DMS153 treated with DMSO at 0.1 percent for 48 hours (cell line): ENCODE measurements around the gene IMPG2.

ENCODE experiments used
- DNase-seq: peaks from one replicate; lab custom pipeline; 2025; ENCODE audit not compliant: unreplicated experiment; lab: John Stamatoyannopoulos, UW

IMPG2 gene

DNA sequence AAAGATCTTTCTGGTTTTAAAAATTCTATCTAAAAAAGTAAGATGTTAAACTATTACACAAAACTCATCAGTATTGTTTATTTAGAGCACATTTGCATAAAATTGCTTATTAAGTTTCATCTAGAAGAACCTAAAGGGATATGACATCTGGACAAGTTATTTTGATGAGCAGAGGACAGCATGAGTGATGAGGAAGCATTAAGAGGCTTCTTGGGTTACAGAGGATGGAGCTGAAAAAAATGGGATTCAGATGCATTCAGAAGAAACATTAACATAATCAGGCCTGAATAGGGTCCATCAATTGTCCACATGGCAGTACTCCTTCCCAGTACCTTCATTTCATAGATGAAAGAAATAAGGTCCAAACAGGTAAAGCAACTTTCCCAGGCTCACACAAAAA is 41.6 kb downstream of the IMPG2 start:
- DNase-seq = no peak

DNA sequence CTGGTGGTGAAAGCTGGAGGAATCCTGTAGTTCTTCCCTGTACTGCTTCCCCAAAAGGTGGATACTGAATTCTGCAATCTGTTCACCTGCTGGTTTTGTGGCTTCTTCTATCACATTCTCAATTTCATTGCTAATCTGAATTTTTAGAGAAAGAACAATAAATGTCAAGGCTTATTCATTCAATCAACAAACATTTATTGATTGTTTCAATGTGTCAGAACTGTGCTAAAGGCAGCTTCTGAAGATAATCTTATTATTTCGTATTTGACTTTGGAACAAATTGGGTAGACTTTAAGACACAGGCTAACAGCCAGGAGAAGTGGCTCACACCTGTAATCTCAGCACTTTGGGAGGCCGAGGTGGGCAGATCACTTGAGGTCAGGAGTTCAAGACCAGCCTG is 46.8 kb downstream of the IMPG2 start:
- DNase-seq = no peak

DNA sequence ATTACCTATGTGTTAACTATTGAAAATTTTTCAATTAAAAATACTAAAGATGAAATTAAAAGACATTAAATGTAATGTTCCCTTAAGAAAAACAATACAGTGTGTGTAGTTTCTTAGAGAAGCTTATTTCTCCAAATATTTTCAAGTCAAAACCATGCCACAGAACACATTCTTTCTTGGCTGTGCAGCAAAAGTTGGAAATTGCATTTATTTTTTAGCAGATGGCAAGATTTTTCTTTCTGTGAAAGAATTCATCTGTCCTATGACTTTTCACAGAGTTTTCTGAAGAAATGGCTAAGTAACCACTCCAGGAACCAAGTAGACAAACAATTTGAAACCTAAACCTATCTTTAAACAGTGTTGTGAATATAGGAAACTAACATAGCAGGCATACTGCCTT is 47.2 kb downstream of the IMPG2 start:
- no peak for DNase-seq

DNA sequence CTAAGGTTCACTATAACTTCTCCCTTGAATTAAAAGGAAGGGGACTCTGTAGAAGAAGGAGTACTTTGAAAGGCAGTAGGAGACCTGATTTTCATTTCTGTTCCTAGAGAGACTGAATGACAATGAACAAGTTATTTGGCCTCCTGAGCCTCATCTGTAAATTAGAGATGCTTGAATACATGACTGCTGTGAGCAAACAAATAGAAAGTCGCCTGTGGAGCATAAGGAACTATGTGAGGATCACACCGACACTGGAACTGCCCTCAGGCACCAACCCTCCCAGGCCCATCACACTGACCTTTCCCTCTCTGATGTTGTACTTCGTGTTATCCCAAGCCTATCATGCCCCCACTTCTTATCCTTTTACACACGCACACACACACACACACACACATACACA is 48.6 kb downstream of the IMPG2 start:
- no peak for DNase-seq

DNA sequence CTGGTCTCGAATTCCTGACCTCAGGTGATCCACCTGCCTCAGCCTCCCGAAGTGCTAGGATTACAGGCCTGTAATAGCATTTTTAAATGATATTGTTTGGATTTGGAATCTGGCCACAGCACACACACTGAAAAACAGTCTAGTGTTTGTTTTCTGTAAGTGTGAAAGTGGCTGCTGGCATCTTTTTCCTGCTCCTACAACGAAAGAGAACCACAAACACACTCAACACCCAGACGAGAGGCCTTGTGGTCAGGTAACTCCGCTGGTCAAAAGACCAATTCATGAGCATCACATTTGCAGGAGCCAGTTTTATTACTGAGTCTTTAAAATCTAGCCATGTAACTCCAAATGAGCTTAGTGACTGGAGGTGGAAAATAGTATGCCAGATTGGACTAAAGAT is 50.2 kb downstream of the IMPG2 start:
- peak; percentile 14 for DNase-seq

DNA sequence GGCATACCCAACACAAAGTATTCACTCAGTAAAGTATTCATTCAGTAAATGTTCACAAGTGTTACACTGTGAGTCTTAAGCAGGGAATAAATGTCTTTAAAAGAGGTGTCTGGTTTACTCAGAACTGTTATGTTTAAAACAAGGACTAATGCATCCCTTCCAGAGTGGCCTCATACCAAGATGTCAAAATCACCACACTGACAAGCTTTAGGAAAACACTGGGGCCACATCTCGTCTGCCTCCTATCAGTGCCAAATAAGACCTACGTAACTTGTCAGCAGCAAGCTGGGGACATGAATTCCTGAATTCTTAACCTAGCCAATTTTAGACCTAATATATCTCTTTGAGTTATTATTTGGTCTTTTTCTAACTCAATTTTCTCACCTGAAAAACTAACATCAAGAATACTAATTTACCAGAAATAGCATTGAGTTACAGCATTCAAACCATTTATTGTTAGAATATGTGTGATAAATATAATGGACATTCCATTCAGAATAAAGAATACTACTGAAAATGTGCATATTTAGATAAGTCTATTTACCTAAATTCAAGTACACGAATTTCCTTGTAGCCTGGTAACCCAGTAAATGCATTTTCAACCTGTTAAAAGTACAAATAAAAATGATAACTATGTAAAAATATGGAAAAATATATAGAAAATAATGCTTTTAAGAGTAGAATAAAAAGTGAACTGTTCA is 51.3 kb downstream of the IMPG2 start:
- DNase-seq = no peak

DNA sequence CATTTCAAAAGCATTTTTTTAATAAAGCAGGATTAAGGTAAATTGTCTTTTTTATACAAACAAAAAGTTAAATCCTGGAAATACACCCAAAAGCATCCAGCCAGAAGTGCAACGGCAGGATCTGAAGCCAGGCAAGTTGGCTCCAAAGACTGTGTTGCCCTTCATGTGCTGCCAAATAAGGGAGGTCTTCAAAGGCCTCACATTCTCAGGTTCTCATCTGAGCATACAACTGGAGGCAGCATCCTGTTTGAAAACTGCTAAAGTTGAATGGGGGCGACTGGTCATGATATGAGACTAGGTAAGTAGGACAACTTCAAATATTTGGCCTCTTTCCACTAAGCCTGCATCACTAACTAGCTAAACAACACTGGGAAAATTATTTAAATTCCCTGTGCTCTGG is 52.2 kb downstream of the IMPG2 start:
- DNase-seq = no peak

DNA sequence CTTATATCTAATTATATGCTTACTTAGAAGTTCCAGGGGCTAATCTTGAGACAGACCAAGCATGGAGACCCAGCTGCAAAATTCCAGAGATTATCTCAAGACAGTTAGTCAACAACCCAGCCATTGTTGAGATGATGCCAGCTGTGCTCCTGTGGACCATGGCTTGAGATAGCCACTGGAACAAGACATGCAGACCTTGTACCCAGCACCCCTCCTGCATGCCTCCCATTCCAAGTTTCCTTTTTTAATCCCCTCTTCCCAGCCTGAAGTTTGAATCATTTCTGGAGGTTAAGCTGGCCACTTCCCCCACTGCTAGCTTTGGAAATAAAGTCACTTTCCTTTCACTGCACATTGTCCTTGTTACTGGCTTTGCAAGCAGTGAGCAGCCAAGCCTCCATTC is 53.8 kb downstream of the IMPG2 start:
- DNase-seq = no peak

DNA sequence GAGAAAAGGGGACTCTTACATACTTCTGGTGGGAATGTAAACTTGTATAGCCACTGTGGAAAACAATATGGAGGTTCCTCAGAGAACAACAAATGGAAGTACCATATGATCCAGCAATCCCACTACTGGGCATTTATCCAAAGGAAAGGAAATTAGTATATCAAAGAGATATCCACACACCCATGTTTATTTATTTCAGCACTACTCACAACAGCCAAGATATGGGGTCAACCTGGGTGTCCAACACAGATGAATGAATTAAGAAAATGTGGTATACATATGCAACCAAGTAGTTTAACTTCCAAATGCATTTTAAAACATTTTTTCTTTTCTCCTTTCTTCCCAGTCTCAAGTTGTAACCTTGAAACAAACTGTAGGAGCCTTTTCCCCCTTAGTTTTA is 54.3 kb downstream of the IMPG2 start:
- DNase-seq = no peak

DNA sequence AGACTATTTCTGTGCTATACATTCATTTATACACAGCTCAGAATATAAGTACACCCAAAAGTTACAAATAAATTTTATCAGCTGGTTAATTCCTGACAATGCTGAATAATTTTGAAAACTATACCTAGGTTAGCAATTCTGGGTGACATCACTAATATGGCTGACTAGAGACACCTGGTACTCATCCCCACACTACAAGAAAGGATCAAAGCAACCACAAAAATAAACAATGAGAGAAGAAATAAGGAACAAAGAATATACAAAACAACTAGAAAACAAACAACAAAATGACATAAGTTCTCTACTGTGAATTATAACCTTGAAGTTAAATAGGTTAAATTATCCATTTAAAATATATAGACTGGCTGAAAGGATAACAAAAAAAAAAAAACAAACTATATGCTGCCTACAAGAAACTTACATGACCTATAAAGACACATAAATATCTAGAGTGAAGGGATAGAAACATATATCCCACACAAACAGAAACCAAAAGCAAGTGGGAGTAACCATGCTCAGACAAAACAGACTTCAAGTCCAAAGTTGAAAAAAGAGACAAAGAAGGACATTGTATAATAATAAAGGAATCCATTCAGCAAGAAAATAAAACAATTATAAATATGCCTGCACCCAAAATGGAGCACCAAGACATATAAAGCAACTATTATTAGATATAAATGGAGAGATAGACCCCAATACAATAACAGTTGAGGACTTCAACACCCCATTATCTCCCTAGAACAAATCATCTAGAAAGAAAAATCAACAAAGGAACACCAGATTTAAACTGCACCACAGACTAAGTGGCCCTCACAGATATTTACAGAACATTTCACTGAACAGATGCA is 57.8 kb downstream of the IMPG2 start:
- no peak for DNase-seq

DNA sequence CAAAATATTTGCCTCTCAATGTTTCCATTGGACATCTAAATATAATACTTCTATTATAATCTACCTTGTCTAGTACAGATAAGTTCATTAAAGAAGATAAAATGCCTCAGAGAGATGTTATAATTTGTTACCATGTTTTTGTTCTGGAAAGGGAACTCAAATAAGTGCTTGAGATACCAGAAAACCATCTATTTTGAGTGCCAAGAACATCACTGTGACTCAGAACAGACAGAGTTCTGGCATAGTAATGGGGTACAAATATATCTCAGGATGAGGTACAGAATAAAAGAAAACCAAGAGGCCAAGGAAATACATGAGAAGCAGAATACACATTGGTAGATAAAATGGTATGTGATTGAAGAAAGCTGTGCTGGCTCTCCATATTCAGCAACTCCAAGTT is 58.9 kb downstream of the IMPG2 start:
- no peak for DNase-seq

DNA sequence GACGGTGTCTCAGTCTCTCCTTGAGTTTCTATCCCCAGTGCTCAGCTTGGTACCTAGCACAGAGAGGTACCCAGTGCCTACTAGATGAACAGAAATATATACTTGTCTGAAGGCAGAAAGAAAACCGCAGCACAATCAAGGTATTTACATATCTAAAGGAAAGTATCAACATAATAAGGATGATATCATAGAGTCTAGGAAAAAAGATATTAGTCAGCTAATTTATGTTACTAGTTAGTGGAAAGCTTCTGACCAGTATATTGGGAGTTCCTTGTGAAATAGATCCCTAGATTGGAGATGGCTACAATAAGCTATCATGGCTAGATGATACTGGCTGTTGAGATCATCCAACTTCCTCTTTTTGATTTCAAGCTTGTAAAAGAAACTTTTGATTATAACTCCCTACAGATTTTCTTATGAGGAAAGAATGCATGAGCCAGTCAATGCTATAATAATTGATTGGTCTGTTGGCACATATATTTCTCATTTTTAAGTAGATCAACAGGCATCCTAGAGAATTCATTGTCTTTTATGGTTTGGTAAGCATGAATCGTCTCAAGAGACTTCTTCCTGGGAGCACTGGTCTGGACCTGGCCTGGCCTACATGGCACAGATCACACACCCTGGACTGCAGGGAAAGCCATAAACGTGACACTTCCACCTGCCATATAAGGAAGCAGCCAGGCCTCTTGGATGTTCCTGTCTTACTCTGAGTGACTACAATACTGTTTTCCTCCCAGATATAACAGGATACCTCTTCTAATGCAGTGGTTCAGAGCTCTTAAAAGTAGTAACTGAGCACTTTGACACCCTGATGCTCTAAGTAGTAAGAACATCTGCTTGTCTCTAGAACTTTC is 60.7 kb downstream of the IMPG2 start:
- no peak for DNase-seq

DNA sequence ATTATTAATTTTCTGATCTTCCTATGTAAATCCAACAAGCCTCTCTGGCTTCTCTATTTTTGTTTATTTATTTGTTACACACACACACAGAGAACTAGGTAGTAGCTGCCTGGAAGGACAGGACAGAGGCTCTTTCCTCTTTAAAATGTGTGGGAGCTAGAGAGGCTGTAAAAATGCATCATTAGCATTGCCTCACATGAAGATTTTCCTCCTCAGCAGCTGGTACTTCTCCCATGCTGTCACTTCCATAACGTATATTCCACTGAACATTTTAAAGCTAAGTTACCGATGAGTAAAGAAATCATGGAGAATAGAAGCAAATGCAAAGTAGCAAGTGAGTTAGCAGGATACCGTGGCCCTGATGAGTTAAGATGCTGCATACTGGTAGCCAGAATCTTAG is 63.9 kb downstream of the IMPG2 start:
- no peak for DNase-seq

DNA sequence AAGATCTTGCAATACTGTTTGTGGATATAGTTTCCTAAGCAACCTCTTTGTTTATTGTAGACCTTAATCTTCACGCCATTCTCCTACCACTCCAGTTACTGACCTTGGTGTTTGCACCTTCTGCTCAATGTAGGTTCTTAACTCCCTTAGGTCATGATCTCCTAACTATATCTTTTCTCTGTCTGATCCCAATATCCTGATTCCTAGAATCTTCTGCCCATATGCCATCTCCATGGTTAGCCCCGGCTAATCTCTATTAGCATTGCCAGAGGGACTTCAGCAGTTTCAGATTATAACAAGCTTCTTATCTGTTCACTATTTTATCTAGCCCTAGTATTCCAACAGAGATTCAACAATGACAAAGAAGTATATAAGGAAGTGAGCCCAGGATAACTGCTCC is 64.9 kb downstream of the IMPG2 start:
- no peak for DNase-seq

DNA sequence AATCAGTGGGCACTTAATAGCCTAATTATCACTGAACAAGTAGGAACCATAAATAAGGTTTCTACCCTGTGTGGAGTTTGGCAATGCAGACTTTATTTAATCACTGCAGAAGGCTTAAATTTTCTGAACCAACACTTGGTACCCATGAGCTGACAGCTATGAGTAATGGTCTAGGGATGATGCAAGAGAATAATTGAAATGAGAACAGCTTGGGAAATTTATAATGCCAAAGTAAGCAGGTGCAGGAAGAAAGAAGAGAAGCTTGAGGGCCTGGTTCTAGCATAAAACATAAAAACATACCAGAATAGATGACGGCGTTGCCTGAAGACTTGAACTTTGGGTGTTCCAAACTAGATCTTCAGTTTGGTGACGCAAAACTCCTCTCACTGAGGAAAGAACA is 67.0 kb downstream of the IMPG2 start:
- no peak for DNase-seq

DNA sequence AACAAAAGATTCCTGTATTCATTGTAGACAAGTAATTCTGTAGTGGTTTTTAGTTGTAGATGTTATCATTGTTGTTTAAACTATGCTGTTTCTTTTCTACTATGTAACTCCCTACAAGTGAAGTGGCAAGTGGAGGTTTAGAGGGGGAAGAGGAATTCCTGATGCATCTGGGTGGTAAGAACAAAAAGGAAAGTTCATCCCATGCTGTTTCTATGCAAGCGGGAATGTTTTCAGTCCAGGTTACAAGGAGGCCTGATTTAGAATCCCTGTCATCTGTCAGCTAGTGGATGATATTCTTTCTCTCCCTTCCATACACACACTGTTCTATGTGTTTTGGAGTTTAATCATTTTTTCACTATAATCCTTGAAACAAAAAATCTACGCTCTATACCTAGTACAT is 67.4 kb downstream of the IMPG2 start:
- DNase-seq = no peak

DNA sequence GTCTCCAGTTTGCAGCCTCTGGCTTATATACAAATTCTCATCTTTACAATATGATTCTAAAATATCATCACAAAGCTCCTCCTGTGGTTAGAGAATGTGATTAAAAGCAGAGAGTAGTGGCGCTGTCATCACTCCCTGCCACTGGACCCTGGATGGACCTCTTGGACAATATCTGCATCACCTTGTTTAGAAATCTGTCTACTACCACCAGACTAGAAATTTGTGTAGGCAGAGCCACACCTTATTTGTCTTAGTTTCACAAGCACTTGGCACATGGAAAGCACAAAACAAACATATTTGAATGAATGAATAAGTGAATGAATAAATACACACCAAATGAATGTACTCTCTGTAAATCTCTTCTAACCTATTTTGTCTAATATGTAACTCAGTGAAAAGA is 68.1 kb downstream of the IMPG2 start:
- no peak for DNase-seq

DNA sequence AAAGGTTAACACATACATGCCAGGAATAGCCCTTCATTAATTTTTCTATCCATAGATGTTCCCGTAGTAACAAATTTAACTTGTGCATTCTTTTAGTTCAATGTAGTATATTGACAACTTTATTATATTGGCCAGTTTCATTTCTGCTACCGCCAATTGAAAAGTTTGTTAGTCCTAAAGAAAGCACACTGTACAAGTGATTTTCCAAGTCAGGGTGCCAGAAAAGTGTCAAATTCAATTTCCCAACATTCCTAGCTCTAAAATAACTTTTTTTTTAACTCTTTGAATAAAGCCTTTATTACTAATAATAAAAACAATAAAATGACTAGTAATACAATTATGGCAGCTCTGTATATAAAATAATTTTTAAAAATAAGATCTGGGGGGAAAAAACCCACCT is 68.9 kb downstream of the IMPG2 start:
- no peak for DNase-seq

DNA sequence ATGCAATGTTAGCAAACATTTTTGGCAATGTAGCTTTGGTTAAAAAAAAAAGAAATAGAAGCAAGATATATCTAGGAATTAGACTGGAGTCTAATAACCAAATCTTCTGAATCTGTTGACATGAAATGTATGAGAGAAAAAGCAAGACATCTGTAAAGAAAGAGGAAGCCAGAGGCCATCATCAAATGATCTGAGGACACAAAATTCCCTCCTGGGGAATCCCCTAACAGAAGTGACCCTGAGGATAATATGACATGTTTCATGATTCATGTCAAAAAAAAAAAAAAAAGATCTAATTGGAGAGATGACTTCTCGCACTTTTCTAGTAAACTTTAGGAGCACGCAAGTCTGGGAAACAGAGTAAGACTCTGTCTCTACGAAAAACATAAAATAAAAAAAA is 70.9 kb downstream of the IMPG2 start:
- no peak for DNase-seq

DNA sequence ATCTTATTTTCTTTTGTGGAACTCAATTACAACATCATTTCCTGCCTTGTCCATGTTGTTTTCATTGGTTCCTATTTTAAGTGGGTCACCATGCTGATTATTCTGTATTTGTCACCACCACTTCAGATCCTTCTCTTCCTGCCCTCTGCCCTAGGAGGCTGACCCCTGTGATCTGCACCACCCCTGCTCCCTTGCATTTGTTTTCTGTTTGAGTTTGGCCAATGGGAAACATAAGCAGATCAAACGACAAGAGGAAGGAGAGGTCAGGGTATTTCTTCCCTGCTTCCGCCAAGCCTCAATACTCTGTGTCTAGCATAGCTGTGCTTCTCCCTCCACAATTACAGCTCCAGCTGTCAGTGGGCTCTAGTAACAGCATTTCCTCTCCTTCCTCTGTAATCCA is 71.6 kb downstream of the IMPG2 start:
- DNase-seq = no peak

DNA sequence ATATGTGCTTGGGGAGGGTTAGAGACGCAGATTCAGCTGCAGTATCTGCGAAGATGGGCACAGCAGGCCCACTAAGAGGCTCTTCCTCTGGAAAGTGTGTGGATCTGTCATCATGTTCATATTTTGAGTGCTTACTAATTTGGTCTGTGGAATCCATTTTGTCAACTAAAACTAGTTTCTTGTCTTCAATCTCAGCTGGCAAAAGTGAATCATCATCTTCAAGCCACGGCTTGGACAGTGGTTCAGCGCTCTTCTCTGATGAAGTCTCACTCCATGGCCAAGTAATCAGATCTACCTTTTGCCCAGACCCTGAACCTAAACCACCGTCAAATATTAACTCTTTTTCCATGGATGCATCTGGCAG is 76.2 kb downstream of the IMPG2 start:
- DNase-seq = no peak
